Measurements from ENCODE around the gene SALL4. TPM values are rescaled to one million over a fixed set of nuclear protein-coding genes. Genes with fewer than 3 reads are reported as not detected.
A peak's percentile ranks its signal among the peaks of the same experiment; 100 is the strongest.

The SALL4 gene
- total and polyA plus RNA-seq, 3 donors from 2014 or later, result 8.4 to 27.8 (median 23.5) TPM

- no peak overlapping the region for H3K27ac ChIP-seq
- H3K9me3 ChIP-seq, result no peaks in the 10 kb centered on the region
- no peak for DNase-seq
- TF ChIP-seq POLR2A (IDR thresholded peaks at IDR 0.05) (no peak), CTCF (IDR thresholded peaks at IDR 0.05) (no peak)
- 81 to 91% methylated on average over 7 of the region's 7 CpGs for WGBS, 2 donors
- H3K4me3 ChIP-seq, result no peak overlapping the region
- peaks cover 6% of the 10 kb centered on the region for H3K4me1 ChIP-seq
- intact Hi-C loops (cut with DNase I; ENCODE audit: low total_unique reads), result no loop called here
- no peaks in the 10 kb centered on the region for H3K27me3 ChIP-seq
- no peaks in the 10 kb centered on the region for H3K36me3 ChIP-seq (ENCODE audit: low read depth, missing control alignments)
Measured at GRCh38 chr20:51804754-51805153, 2.4 kb upstream of the SALL4 start.

GRCh38 chr20:51803148-51803854 is 980 bp upstream of the SALL4 start:
- H3K27me3 ChIP-seq, result no peaks in the 10 kb centered on the region
- no peak overlapping the region for H3K27ac ChIP-seq

GRCh38 chr20:51801823-51802123 is 548 bp downstream of the SALL4 start:
- Histone ChIP-seq H3K4me3 (peak overlapping the region; percentile 43 to 72), H3K27me3 (no peaks in the 10 kb centered on the region)
- intact Hi-C loops (cut with DNase I; ENCODE audit: low total_unique reads), result no loop called here

More at GRCh38 chr20:51803148-51803854, 980 bp upstream of the SALL4 start:
- Histone ChIP-seq H3K4me3 (no peak overlapping the region), H3K9me3 (no peaks in the 10 kb centered on the region), H3K4me1 (peaks cover 6% of the 10 kb centered on the region), H3K36me3 (ENCODE audit: low read depth, missing control alignments) (no peaks in the 10 kb centered on the region)
- WGBS, 2 donors, result 87 to 92% methylated on average over 4 of the region's 4 CpGs
- no peak for TF ChIP-seq CTCF (IDR thresholded peaks at IDR 0.05)
- TF ChIP-seq POLR2A (IDR thresholded peaks at IDR 0.05), result no peak
- no peak for DNase-seq
- intact Hi-C loops (cut with DNase I; ENCODE audit: low total_unique reads), result no loop called here

GRCh38 chr20:51801122-51801822 is 1.0 kb downstream of the SALL4 start:
- WGBS, 2 donors, result 0 to 1% methylated on average over 29 to 58 of the region's 59 CpGs
- Histone ChIP-seq H3K4me3 (peak overlapping the region; percentile 43 to 72), H3K27ac (peak overlapping the region; percentile 1 to 27), H3K36me3 (ENCODE audit: low read depth, missing control alignments) (no peaks in the 10 kb centered on the region), H3K27me3 (no peaks in the 10 kb centered on the region), H3K4me1 (peaks cover 6% of the 10 kb centered on the region), H3K9me3 (no peaks in the 10 kb centered on the region)
- peak; percentile 51 for DNase-seq
- intact Hi-C loops (cut with DNase I; ENCODE audit: low total_unique reads), result no loop called here
- TF ChIP-seq CTCF (IDR thresholded peaks at IDR 0.05) (no peak), POLR2A (IDR thresholded peaks at IDR 0.05) (no peak)

More at GRCh38 chr20:51801823-51802123, 548 bp downstream of the SALL4 start:
- Histone ChIP-seq H3K27ac (peak overlapping the region in 1 of 2 donors; percentile 27), H3K4me1 (peaks cover 6% of the 10 kb centered on the region), H3K9me3 (no peaks in the 10 kb centered on the region), H3K36me3 (ENCODE audit: low read depth, missing control alignments) (no peaks in the 10 kb centered on the region)
- TF ChIP-seq CTCF (IDR thresholded peaks at IDR 0.05), result no peak
- TF ChIP-seq POLR2A (IDR thresholded peaks at IDR 0.05), result no peak
- 4 to 6% methylated on average over 8 of the region's 8 CpGs for WGBS, 2 donors
- DNase-seq, result no peak

DNA sequence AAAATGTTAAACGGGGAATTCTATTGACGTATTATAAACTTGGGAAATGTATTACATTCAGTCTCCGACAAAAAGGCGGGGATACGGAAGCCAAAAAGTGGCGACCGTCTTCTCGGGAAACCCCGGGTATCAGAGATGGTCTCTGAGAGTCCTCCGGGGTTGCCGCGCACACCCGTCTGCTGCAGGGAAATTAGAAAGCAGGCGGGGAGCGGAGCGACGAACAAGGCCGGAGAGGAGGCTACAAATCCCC is 1.5 kb downstream of the SALL4 start:
- intact Hi-C loops (cut with DNase I; ENCODE audit: low total_unique reads), result no loop called here
- H3K4me1 ChIP-seq, result peaks cover 7% of the 10 kb centered on the region
- H3K27me3 ChIP-seq, result no peaks in the 10 kb centered on the region
- TF ChIP-seq POLR2A (IDR thresholded peaks at IDR 0.05) (no peak), CTCF (IDR thresholded peaks at IDR 0.05) (no peak)
- H3K9me3 ChIP-seq, result no peaks in the 10 kb centered on the region
- WGBS, 2 donors, result 1 to 2% methylated on average over 18 of the region's 18 CpGs
- no peaks in the 10 kb centered on the region for H3K36me3 ChIP-seq (ENCODE audit: low read depth, missing control alignments)
- DNase-seq, result no peak
- peak overlapping the region; percentile 43 to 72 for H3K4me3 ChIP-seq
- H3K27ac ChIP-seq, result peak overlapping the region; percentile 1 to 27
